Measurements from ENCODE around the gene ATG3. TPM values are rescaled to one million over a fixed set of nuclear protein-coding genes. Genes with fewer than 3 reads are reported as not detected.

Gene ATG3
- 48.6 TPM for total RNA-seq
- long read RNA-seq, transcript ATG3-201 (12 exons, 1,570 nt): major isoform, 81 of 93 reads
- long read RNA-seq, partial matches to known transcripts: 0 of 93 reads
- long read RNA-seq, other reads (novel, unspliced or antisense): 6 of 93 reads

GRCh38 chr3:112561734-112562529 lies at the start of gene ATG3, which contains the start of gene SLC35A5:
Gene ATG3, minus strand, starts transcription at chr3:112561962. Its CDS starts 434 bp downstream, at chr3:112561528.
Gene SLC35A5, plus strand, starts transcription at chr3:112562045. Its CDS starts 1,359 bp downstream, at chr3:112563404.
- TF ChIP-seq CTCF (IDR thresholded peaks at IDR 0.05): no peak
- ATAC-seq (peak; percentile 96), DNase-seq (peak; percentile 99)
- Histone ChIP-seq H3K36me3 (peaks cover 20% of the 10 kb centered on the region), H3K4me1 (peaks cover 35% of the 10 kb centered on the region), H3K27ac (peak within 1 kb of the TSS; percentile 98), H3K4me3 (peak within 1 kb of the TSS; percentile 91), H3K9me3 (no peaks in the 10 kb centered on the region), H3K27me3 (no peaks in the 10 kb centered on the region)
- intact Hi-C loops (cut with DNase I): no loop called here

DNA sequence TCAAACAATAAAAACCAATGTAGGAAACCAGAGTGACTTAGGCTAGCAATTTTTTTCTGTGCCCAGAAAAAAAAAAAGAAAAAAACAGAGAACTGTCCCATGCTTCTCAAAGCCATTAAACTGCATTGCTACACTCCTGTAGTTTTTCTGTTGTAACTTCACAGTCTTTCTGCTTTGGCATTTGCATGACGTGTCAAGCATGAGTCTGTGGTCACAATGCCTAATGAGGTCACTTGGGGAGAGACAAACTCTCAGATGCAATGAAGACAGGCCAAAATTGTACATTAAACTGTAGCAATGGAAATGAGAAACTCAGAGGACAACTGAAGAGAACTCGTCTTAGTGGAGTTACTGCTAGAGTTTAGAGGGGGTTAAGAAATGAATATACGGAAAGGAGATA lies 48.4 kb upstream of the ATG3 start:
- no peak for DNase-seq
- Histone ChIP-seq H3K27ac (no peak overlapping the region), H3K36me3 (no peaks in the 10 kb centered on the region), H3K4me3 (no peak overlapping the region), H3K4me1 (no peaks in the 10 kb centered on the region), H3K27me3 (no peaks in the 10 kb centered on the region), H3K9me3 (no peaks in the 10 kb centered on the region)
- intact Hi-C loops (cut with DNase I): no loop called here
- TF ChIP-seq CTCF (IDR thresholded peaks at IDR 0.05): no peak
- ATAC-seq: no peak

GRCh38 chr3:112607863-112608262 lies 46.1 kb upstream of the ATG3 start:
- no peak for TF ChIP-seq CTCF (IDR thresholded peaks at IDR 0.05)
- Histone ChIP-seq H3K27me3 (no peaks in the 10 kb centered on the region), H3K27ac (no peak overlapping the region), H3K4me3 (no peak overlapping the region), H3K36me3 (no peaks in the 10 kb centered on the region), H3K9me3 (no peaks in the 10 kb centered on the region), H3K4me1 (no peaks in the 10 kb centered on the region)
- ATAC-seq (no peak), DNase-seq (no peak)
- intact Hi-C loops (cut with DNase I): no loop called here

DNA sequence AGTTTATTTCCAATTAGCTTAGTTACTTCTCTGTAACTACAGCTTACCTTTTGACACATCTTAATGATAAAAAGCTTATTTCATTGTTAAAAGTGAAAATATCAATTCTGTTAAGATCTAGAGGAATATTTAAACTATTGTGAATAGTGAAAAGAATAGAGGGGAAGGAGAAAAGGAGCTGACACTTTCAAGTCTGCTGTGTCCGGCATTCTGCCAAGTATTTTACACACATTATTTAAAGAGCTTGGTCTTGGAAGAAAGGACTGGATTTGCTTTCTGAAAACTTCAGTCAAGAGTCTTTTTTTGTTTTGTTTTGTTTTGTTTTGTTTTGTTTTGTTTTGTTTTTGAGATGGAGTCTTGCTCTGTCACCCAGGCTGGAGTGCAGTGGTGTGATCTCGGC lies 44.3 kb upstream of the ATG3 start:
- TF ChIP-seq CTCF (IDR thresholded peaks at IDR 0.05): no peak
- no peaks in the 10 kb centered on the region for H3K36me3 ChIP-seq
- no peak overlapping the region for H3K27ac ChIP-seq
- no peak for DNase-seq
- intact Hi-C loops (cut with DNase I): no loop called here
- ATAC-seq: no peak
- H3K9me3 ChIP-seq: no peaks in the 10 kb centered on the region
- H3K27me3 ChIP-seq: no peaks in the 10 kb centered on the region
- H3K4me3 ChIP-seq: no peak overlapping the region
- H3K4me1 ChIP-seq: no peaks in the 10 kb centered on the region

DNA sequence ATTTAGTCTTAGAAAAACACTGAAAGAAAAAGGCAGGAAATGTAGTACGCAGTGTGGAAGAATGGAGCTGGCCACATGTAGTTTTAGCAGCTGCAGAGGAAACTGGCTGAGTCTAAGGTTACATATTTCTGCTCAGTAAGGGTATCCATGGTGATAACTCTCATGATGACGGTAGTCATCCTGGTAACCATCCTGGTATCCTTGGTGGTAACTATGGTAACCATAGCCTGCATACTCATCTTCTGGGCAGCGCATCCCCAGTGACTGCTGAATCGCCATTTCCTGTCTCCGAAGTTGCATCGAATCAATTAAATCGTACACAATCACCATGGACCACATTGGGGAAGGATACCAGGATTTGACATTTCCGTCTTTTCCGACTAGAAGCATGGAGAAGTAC lies 43.5 kb upstream of the ATG3 start:
- Histone ChIP-seq H3K27ac (no peak overlapping the region), H3K4me1 (no peaks in the 10 kb centered on the region), H3K9me3 (no peaks in the 10 kb centered on the region), H3K27me3 (no peaks in the 10 kb centered on the region), H3K36me3 (no peaks in the 10 kb centered on the region), H3K4me3 (no peak overlapping the region)
- ATAC-seq (no peak), DNase-seq (no peak)
- intact Hi-C loops (cut with DNase I): no loop called here
- no peak for TF ChIP-seq CTCF (IDR thresholded peaks at IDR 0.05)
